ENCODE results near the gene ARHGAP4. TPM values are rescaled to one million over a fixed set of nuclear protein-coding genes. Genes with fewer than 3 reads are reported as not detected.

The ARHGAP4 gene
- total RNA-seq, 1 donor = 3.0 TPM

- DNase-seq (ENCODE audit: low read depth) = no peak
- TF ChIP-seq CTCF (IDR thresholded peaks at IDR 0.05; ENCODE audit: insufficient read depth, low read depth, low read length) = no peak
- peak overlapping the region; percentile 66 for H3K4me3 ChIP-seq (ENCODE audit: low read depth, low read length)
Observed at GRCh38 chrX:153927672-153927921, 1.5 kb upstream of the ARHGAP4 start.

GRCh38 chrX:153926858-153927671, 1.0 kb upstream of the ARHGAP4 start:
- DNase-seq (ENCODE audit: low read depth) = peak; percentile 38
- H3K4me3 ChIP-seq (ENCODE audit: low read depth, low read length) = peak overlapping the region; percentile 66
- TF ChIP-seq CTCF (IDR thresholded peaks at IDR 0.05; ENCODE audit: insufficient read depth, low read depth, low read length) = no peak

- no peak for TF ChIP-seq CTCF (IDR thresholded peaks at IDR 0.05; ENCODE audit: insufficient read depth, low read depth, low read length)
- H3K4me3 ChIP-seq (ENCODE audit: low read depth, low read length) = no peak overlapping the region
- DNase-seq (ENCODE audit: low read depth) = no peak
Observed at GRCh38 chrX:153926552-153926857, 441 bp upstream of the ARHGAP4 start.

- H3K4me3 ChIP-seq (ENCODE audit: low read depth, low read length) = no peak overlapping the region
- no peak for TF ChIP-seq CTCF (IDR thresholded peaks at IDR 0.05; ENCODE audit: insufficient read depth, low read depth, low read length)
- DNase-seq (ENCODE audit: low read depth) = no peak
Observed at GRCh38 chrX:153925387-153925738, 701 bp downstream of the ARHGAP4 start.

GRCh38 chrX:153924149-153924861, 1.8 kb downstream of the ARHGAP4 start:
- peak; percentile 51 for DNase-seq (ENCODE audit: low read depth)
- TF ChIP-seq CTCF (IDR thresholded peaks at IDR 0.05; ENCODE audit: insufficient read depth, low read depth, low read length) = peak; percentile 35

GRCh38 chrX:153922932-153923857, 2.9 kb downstream of the ARHGAP4 start:
- DNase-seq (ENCODE audit: low read depth) = peak; percentile 54
- peak; percentile 51 for TF ChIP-seq CTCF (IDR thresholded peaks at IDR 0.05; ENCODE audit: insufficient read depth, low read depth, low read length)
- H3K4me3 ChIP-seq (ENCODE audit: low read depth, low read length) = no peak overlapping the region

More at GRCh38 chrX:153924149-153924861, 1.8 kb downstream of the ARHGAP4 start:
- no peak overlapping the region for H3K4me3 ChIP-seq (ENCODE audit: low read depth, low read length)

All from fibroblast of villous mesenchyme (primary cell).